GM12874 (cell line): ENCODE data around the gene CNTD1.

ENCODE experiments used
- CTCF ChIP-seq: IDR thresholded peaks from 2 replicates; pipeline ENCODE4 v1.5.1; 2011; ENCODE audit warnings: low read depth, mild to moderate bottlenecking, control low read depth, low read length, moderate library complexity; ENCODE audit not compliant: insufficient read depth

CNTD1 gene

GRCh38 chr17:42792545-42792944 lies 6.1 kb upstream of the CNTD1 start:
- TF ChIP-seq CTCF: no peak

GRCh38 chr17:42795061-42795460 lies 3.6 kb upstream of the CNTD1 start:
- TF ChIP-seq CTCF: no peak

GRCh38 chr17:42795465-42795864 lies 3.2 kb upstream of the CNTD1 start:
- TF ChIP-seq CTCF: no peak

GRCh38 chr17:42796066-42796758 lies 2.4 kb upstream of the CNTD1 start:
- TF ChIP-seq CTCF: no peak

GRCh38 chr17:42797067-42798007 lies 1.3 kb upstream of the CNTD1 start:
- no peak for TF ChIP-seq CTCF

GRCh38 chr17:42798011-42798382 lies 664 bp upstream of the CNTD1 start:
- TF ChIP-seq CTCF: no peak

GRCh38 chr17:42803074-42803883 lies 4.6 kb downstream of the CNTD1 start:
- no peak for TF ChIP-seq CTCF
